Epithelial cell of esophagus (primary cell): ENCODE measurements around the gene MED28.
A peak's percentile ranks its signal among the peaks of the same experiment; 100 is the strongest.

ENCODE experiments used
- DNase-seq: peaks from one replicate; pipeline ENCODE4 v3.0.0; 2010; ENCODE audit warnings: low read depth
- H3K4me3 ChIP-seq: 2 replicates; pipeline ENCODE4 v1.5.1; 2011; ENCODE audit warnings: mild to moderate bottlenecking, low read length, control low read depth
- TF ChIP-seq, protein P1 (sequence below): IDR thresholded peaks from 2 replicates; pipeline ENCODE4 v1.5.1; 2011; ENCODE audit warnings: low read depth, mild to moderate bottlenecking, low read length, control low read depth, inconsistent platforms; ENCODE audit not compliant: insufficient read depth; ENCODE audit errors: missing control alignments

The MED28 gene

DNA sequence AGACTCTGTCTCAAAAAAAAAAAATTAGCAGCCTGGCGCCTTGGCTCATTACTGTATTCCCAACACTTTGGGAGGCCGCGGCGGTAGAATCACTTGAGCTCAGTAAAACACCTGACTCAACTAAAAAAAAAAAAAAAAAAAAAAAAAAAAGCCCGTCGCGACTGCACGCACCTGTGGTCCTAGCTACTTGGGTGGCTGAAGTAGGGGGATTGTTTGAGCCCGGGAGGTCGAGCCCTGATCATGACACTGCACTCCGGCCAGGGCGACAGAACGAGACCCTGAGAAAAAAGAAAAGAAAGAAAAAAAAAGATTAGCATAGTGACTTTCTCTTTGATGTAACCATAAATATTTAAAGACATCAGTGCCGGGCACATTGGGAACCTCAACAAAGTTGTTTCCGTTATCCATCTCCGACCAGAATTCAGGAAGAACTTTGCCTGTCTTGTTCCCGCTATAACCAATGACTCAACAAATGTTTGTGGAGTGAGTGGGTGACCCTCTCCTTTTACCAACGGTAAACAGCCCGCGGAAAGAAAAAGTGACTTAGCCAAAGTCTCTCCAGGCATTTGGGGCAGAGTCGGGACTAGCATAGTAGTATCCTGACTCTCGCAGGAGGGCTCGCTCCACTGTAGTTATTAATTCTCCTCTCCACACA lies 553 bp upstream of the MED28 start:
- TF ChIP-seq, protein P1, sequence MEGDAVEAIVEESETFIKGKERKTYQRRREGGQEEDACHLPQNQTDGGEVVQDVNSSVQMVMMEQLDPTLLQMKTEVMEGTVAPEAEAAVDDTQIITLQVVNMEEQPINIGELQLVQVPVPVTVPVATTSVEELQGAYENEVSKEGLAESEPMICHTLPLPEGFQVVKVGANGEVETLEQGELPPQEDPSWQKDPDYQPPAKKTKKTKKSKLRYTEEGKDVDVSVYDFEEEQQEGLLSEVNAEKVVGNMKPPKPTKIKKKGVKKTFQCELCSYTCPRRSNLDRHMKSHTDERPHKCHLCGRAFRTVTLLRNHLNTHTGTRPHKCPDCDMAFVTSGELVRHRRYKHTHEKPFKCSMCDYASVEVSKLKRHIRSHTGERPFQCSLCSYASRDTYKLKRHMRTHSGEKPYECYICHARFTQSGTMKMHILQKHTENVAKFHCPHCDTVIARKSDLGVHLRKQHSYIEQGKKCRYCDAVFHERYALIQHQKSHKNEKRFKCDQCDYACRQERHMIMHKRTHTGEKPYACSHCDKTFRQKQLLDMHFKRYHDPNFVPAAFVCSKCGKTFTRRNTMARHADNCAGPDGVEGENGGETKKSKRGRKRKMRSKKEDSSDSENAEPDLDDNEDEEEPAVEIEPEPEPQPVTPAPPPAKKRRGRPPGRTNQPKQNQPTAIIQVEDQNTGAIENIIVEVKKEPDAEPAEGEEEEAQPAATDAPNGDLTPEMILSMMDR: no peak
- DNase-seq: peak; percentile 79
- peak overlapping the region; percentile 94 for H3K4me3 ChIP-seq

DNA sequence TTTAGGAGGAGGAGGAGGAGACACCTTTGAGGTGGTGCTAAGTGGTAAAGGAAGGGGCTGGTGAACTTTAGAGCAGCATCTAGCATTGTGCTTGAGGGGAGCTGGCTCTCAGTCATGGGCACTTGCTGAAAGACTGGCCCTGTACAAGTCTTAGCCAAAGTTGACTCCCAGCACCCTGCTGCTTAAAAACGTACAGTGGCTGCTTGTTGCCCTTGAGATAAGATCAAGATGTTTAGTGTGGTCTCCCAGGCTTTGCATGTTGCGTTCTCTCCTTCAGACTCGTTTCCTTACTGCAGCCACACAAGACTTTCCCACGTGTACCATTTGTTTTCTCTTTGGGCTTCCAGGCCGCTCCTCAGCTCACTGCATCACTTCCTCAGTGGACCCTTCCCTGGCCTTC lies 1.8 kb downstream of the MED28 start:
- TF ChIP-seq, protein P1: no peak
- H3K4me3 ChIP-seq: no peak overlapping the region
- DNase-seq: no peak

DNA sequence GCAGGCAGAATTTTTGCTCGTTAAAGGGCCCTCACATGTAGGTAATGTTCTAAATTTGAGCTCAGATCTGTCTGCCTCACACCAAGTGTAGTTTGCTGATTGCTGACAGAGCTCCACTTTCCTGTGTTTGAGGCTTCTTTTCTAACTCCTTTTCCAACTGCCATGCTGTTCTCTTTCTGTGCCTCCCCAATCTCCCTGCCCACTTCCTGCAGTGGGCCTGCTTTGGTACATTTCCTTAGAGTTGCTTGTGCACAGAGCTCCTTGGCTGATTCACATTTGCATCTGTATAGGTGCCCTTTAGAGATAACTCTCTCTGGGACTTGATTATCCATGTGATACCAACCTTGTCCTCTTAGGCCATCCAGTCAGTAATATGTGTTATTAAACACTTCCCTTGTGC lies 4.5 kb downstream of the MED28 start:
- TF ChIP-seq, protein P1: no peak
- no peak overlapping the region for H3K4me3 ChIP-seq
- DNase-seq: no peak

DNA sequence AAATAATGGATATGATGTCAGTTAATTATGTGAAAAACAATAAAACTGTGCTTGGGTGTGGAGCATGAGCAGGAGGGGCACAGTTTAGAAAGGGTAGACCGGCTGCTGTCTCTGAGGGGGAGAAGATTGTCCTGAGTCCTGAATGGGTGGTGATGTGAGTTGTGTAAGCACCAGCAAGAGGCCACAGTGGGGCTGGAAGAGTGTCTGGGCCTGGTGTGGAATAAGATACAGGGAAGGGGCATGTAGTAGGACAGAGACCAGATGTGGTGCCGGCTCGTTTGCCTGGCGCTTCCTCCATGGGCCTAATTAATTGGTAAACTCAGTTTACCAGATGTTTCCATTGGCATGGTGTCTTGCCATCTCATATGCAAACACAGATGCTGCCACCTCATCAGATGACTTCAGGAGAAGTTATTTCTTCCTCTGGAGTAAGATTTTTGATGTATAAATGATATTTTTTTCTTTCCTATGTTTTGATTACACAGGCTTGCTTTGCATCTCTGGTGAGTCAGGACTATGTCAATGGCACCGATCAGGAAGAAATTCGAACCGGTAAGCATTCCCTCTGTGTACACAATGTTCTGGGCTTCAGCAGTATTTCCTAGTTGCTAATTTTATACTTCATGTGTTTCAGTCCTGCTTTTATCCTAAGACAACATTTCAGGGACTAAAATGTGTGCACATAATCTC lies 5.1 kb downstream of the MED28 start:
- H3K4me3 ChIP-seq: no peak overlapping the region

DNA sequence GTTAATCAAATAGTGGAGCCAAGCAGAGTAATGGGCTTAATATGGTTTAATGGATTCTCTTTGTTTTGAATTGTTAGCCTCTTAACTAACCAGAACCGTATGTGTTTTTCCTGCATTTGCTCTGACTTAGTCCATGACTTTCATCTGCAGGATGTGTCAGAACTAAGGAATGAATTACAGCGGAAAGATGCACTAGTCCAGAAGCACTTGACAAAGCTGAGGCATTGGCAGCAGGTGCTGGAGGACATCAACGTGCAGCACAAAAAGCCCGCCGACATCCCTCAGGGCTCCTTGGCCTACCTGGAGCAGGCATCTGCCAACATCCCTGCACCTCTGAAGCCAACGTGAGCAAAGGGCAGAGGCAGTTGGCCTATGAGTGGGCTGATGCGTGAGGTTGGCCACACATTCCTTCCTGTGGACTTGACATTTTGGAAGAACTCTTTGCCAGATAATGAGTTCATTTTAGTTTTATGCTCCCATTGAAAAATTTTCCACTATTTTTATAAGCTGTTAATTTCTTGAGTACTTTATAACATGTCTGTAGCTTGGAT lies 9.1 kb downstream of the MED28 start:
- no peak overlapping the region for H3K4me3 ChIP-seq
- no peak for DNase-seq
- TF ChIP-seq, protein P1: no peak

More for the DNA sequence above, 5.1 kb downstream of the MED28 start:
- TF ChIP-seq, protein P1: no peak
- peak; percentile 10 for DNase-seq

DNA sequence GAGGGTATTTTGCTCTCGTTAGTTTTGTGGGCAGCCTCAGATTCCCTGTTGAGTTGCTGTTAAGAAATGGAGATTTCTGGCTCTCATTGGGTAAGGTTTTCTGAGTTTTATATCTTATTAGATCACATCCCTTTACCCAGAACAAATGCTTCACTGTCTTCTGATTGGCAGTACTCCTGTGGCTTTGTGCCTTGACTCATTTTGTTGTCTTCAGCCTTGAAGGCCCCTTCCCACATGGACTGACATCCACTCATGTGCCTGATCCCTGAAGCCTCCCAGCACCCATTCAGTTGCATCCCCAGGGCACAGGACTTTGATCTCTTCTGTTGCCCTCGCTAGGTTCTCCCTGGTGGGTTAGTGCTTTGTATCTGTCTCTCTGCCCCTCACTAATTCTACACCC lies 10.4 kb downstream of the MED28 start:
- H3K4me3 ChIP-seq: no peak overlapping the region
- DNase-seq: no peak
- TF ChIP-seq, protein P1: no peak
